Dendritic cell treated with granulocyte-macrophage colony-stimulating factor and Interleukin-4, amounts not matched to agents 40 ng/mL and 50 ng/mL, for 4 days (primary cell): Measurements from ENCODE around the gene SBF1.
A peak's percentile ranks its signal among the peaks of the same experiment; 100 is the strongest.

Experiments
- H3K27ac Mint-ChIP-seq: one replicate; pipeline ENCODE4 v1.8.0; 2022; ENCODE audit warnings: mild to moderate bottlenecking, mixed read lengths
- H3K27me3 Mint-ChIP-seq: one replicate; pipeline ENCODE4 v1.8.0; 2022; ENCODE audit warnings: mild to moderate bottlenecking, mixed read lengths
- H3K36me3 Mint-ChIP-seq: one replicate; pipeline ENCODE4 v1.8.0; 2022; ENCODE audit warnings: low read depth, mixed read lengths
- H3K4me1 Mint-ChIP-seq: one replicate; pipeline ENCODE4 v1.8.0; 2022; ENCODE audit warnings: low read depth, mixed read lengths
- H3K4me3 Mint-ChIP-seq: one replicate; pipeline ENCODE4 v1.8.0; 2022; ENCODE audit warnings: mild to moderate bottlenecking, moderate library complexity, mixed read lengths
- H3K9me3 Mint-ChIP-seq: one replicate; pipeline ENCODE4 v1.8.0; 2022; ENCODE audit warnings: mixed read lengths
- intact Hi-C: fragments of 100-400 bp; cut with micrococcal nuclease; formaldehyde crosslinking; loops from one replicate; pipeline ENCODE4 v1.15.0; 2022

Gene SBF1

DNA sequence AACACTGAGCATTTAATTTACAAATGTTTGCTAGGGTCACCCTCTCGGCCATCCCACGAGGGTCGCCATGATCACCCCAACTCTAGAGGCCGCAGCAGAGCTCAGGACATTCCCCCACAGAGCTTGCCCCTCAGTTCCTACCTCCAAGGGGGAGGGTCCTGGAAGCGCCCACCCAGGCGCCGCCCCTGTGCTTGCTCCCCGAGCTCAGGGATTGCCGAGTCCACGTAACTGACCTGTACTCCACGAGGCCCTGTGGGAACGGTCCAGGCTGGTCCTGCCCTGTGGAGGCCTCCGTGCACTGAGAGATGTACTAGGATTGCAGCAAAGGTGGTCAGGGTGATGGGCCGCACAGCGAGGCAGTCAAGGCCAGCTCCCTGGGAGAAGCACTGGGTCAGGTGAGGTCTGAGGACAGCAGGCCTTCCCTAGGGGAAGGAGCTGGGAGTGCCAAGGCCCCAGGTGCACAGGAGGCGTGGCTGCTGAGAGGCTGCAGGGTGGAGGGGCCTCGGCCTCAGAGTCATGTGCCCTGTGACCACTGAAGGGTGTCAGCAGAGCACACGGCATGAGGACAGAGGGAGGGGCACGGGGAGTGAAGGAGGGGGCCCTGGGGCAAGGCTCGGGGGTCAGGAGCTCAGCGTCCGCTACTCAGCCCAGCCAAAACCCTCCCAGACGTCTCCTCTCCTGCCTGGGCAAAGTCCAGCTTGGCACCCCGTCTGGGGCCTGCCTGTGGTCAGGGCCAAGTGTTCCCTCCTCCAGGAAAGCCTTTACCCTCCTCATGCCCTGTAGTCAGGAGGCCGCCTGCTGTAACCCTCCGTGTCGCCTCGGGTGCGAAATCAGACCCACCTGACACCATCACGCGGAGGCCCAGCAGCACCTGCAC, 9.4 kb upstream of the SBF1 start:
- H3K4me3 Mint-ChIP-seq, result no peak overlapping the region
- intact Hi-C loops, result no loop called here
- no peaks in the 10 kb centered on the region for H3K9me3 Mint-ChIP-seq
- no peak overlapping the region for H3K27ac Mint-ChIP-seq
- peaks cover 9% of the 10 kb centered on the region for H3K4me1 Mint-ChIP-seq
- no peaks in the 10 kb centered on the region for H3K36me3 Mint-ChIP-seq
- peaks cover 77% of the 10 kb centered on the region for H3K27me3 Mint-ChIP-seq

DNA sequence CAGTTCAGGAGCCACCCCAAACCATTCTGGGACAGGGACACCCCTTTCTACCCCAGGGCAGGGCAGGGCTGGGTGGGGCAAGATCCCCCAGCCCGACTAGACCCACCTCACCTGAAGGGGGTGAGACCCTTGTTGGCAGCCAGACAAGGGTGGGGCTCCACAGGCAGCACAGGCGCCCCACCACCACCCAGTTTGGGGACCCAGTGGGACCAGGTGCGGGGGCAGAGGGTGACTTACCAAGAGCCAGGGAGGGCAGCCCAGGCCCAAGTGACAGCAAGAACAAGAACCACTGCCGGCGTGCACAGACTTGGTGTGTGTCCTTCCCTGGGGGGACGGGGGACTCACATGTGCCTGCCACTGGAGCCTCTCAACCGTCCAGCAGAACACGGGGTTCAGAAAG, 8.7 kb upstream of the SBF1 start:
- no peaks in the 10 kb centered on the region for H3K36me3 Mint-ChIP-seq
- no peaks in the 10 kb centered on the region for H3K9me3 Mint-ChIP-seq
- no peak overlapping the region for H3K27ac Mint-ChIP-seq
- intact Hi-C loops, result no loop called here
- H3K4me1 Mint-ChIP-seq, result peaks cover 9% of the 10 kb centered on the region
- peaks cover 81% of the 10 kb centered on the region for H3K27me3 Mint-ChIP-seq
- H3K4me3 Mint-ChIP-seq, result no peak overlapping the region

DNA sequence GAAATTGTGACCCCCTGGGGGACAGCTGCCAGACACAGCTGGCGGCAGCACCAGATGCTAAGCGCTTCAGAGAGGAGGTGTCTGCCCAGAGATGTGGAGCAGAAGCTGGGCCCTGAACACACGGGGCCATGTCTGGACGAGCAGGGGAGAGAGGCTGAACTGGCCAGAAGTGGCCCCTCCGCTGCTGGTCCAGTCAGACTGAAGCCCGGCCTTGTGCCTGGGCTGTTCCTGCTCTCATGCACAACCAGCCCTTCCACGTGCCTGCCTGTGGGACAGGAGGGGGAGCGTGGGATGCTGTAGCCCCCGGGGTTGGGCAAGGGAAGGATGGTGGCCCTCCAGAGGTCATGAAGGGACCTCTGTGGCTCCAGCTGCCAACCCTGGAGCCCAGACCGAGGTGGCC, 8.3 kb upstream of the SBF1 start:
- no peak overlapping the region for H3K27ac Mint-ChIP-seq
- H3K9me3 Mint-ChIP-seq, result no peaks in the 10 kb centered on the region
- no peaks in the 10 kb centered on the region for H3K36me3 Mint-ChIP-seq
- H3K4me1 Mint-ChIP-seq, result peaks cover 9% of the 10 kb centered on the region
- peaks cover 83% of the 10 kb centered on the region for H3K27me3 Mint-ChIP-seq
- intact Hi-C loops, result no loop called here
- no peak overlapping the region for H3K4me3 Mint-ChIP-seq

DNA sequence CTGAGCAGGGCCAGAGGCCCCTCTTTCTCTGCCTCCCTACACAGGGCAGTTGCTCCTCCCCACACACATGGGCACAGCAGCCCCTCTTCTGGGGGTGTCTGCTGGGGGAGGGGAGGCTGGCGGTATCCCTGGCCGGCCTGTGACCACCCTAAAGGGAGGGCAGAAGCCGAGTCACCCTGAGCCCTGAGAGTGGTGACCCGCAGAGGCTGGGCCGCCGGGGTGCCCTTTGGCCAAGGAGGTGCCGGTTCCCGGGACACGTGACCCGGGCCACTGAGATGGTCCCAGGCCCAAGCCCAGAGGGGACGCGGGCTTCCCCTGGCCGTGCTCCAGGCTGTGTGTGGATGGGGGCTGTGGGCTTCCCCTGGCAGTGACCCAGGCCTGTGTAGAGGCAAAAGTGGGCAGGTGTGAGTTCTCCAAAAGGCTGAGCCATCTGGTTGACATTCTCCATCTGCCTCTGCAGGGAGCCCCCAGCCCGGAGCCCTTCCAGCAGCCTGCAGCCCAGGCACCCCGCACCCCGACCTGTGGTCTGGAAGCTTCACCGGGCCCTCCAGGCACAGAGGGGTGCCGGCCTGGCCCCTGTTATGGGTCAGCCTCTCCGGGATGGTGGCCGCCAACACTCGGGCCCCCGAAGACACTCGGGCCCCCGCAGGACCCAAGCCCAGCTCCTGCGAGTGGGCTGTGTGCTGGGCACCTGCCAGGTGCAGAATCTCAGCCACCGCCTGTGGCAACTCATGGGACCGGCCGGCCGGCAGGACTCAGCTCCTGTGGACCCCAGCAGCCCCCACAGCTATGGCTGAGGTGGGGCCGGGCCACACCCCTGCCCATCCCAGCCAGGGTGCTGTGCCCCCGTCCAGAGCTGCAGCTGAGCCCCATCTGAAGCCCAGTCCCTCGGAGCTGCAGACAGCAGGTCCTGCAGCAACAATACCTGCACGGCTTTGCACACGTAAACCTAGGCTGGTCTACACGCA, 7.6 kb upstream of the SBF1 start:
- H3K4me1 Mint-ChIP-seq, result peaks cover 9% of the 10 kb centered on the region
- intact Hi-C loops, result no loop called here
- H3K27me3 Mint-ChIP-seq, result peaks cover 81% of the 10 kb centered on the region
- peak overlapping the region; percentile 60 for H3K4me3 Mint-ChIP-seq
- H3K27ac Mint-ChIP-seq, result no peak overlapping the region
- H3K36me3 Mint-ChIP-seq, result no peaks in the 10 kb centered on the region
- H3K9me3 Mint-ChIP-seq, result no peaks in the 10 kb centered on the region

DNA sequence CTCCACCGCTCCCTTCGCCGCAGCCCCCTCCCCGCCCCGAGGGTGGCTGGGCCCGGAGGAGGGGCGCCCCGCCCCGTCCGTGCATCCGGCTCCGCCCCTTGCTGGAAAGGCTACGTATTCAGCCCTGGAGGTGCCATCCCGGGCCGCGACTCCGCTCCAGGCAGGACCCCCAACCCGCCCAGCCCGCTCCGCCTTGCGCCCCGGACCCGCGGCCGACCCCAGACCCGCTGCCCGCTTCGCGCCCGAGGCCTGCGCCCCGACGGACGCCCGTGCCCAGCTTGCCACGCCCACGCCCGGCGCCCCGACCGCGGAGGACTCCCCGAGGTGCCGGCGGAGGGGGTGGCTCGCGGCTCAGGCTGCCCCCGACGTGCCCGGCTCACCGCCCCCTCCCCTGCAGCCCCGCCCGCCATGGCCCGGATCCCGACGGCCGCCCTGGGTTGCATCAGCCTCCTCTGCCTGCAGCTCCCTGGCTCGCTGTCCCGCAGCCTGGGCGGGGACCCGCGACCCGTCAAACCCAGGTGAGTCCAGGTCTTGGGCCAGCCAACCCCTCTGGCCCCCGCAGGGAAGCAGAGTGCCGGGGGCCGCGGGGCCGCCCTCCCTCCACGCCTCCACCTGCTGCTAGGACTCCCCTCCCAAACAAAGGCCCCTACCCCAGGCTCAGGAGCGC, 6.7 kb upstream of the SBF1 start, which contains the start of gene ADM2:
Gene ADM2, plus strand, starts transcription at position 104 of the 667 bp plus-strand sequence. Its CDS starts 305 bp downstream, at position 409.
- H3K4me1 Mint-ChIP-seq, result peaks cover 9% of the 10 kb centered on the region
- intact Hi-C loops, result no loop called here
- no peak within 1 kb of the TSS for H3K27ac Mint-ChIP-seq
- H3K36me3 Mint-ChIP-seq, result no peaks in the 10 kb centered on the region
- peak within 1 kb of the TSS; percentile 60 for H3K4me3 Mint-ChIP-seq
- no peaks in the 10 kb centered on the region for H3K9me3 Mint-ChIP-seq
- H3K27me3 Mint-ChIP-seq, result peaks cover 81% of the 10 kb centered on the region

DNA sequence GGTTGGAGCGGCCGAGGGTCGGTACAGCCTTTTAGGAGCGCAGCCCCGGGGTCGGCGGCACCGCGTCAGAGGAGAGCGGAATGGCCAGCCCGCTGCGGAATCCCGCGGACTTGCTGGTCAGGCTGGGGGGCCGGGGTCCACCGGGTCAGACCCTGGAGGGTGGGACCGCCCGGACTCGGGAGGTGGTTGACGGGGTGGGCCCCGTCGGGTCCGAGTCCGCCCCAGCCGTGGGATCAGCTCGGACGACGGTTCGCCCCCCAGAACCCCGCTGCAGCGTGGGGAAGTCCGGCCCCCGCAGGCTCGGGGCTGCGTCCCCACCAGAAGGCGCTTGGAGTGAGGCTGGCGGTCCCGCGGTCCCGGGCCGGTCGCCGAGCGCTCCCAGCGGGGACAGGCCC, 6.2 kb upstream of the SBF1 start:
- Mint-ChIP-seq H3K4me3 (peak overlapping the region; percentile 37), H3K36me3 (no peaks in the 10 kb centered on the region), H3K4me1 (peaks cover 9% of the 10 kb centered on the region), H3K9me3 (no peaks in the 10 kb centered on the region), H3K27ac (no peak overlapping the region), H3K27me3 (peaks cover 80% of the 10 kb centered on the region)
- intact Hi-C loops, result no loop called here

DNA sequence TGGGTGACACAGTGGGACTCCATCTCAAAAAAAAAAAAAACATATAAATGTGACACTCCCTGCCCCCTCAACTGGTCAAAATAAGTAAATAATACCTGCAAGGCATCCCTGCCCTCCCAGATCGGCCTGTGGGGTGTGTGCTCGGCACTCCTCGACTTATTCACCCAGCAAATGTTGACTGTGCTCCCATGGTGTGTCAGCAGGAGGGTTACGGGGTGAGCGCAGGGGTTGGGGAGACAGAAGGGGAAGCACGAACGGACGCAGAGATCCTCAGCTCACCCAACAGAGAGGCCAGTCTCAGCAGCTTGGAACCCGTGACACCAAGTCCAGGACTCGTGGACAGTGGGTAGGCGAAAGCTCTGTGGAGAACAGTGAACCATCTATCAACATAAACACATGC, 4.9 kb upstream of the SBF1 start:
- H3K27ac Mint-ChIP-seq, result peak overlapping the region; percentile 39
- H3K9me3 Mint-ChIP-seq, result no peaks in the 10 kb centered on the region
- no peaks in the 10 kb centered on the region for H3K36me3 Mint-ChIP-seq
- no peak overlapping the region for H3K4me3 Mint-ChIP-seq
- intact Hi-C loops, result loop anchor here (10.0 kb wide), 1 partner anchor 115 kb away; no protein-coding TSS in a partner anchor
- H3K27me3 Mint-ChIP-seq, result peaks cover 72% of the 10 kb centered on the region
- peaks cover 16% of the 10 kb centered on the region for H3K4me1 Mint-ChIP-seq

DNA sequence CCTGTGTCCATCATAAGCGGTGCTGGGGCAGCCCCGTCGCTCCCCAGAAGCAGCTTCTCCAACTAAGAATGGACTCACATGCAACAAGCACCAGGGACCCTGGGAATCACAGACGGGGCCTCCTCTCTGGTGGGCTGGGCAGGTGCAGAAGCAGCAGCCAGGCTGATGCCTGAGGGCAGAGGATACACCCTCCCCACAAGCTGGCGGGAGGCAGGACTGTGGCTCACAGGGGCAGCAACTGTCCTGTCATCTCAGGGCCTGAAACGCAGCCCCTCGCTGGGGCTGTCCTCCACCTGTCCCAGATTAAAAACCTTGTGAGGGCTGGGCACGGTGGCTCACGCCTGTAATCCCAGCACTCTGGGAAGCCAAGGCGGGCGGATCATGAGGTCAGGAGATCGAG, 3.1 kb upstream of the SBF1 start:
- peaks cover 6% of the 10 kb centered on the region for H3K36me3 Mint-ChIP-seq
- H3K4me1 Mint-ChIP-seq, result peaks cover 30% of the 10 kb centered on the region
- peaks cover 56% of the 10 kb centered on the region for H3K27me3 Mint-ChIP-seq
- H3K4me3 Mint-ChIP-seq, result no peak overlapping the region
- no peak overlapping the region for H3K27ac Mint-ChIP-seq
- intact Hi-C loops, result loop anchor here (10.0 kb wide), 1 partner anchor 113 kb away; no protein-coding TSS in a partner anchor
- no peaks in the 10 kb centered on the region for H3K9me3 Mint-ChIP-seq

DNA sequence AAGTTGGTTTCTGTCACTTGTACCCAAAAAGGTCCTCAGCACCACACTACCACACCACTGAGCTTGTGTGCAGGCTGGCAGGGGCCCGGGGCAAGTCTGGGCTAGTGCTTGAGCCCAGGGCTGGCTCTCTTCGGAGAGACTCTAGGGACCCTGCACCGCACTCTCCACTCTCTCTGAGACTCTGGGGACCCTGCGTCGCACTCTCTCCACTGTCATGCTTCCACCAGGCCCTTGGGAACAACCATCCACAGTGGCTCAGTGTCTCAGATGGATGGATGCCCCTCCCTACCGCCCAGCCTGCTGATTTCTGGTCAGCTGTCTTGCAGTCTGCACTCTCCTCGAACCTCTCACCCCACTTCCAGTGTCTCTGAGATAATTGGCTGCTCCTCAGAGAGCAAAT, 2.0 kb upstream of the SBF1 start:
- no peak overlapping the region for H3K4me3 Mint-ChIP-seq
- no peak overlapping the region for H3K27ac Mint-ChIP-seq
- H3K27me3 Mint-ChIP-seq, result peaks cover 47% of the 10 kb centered on the region
- H3K36me3 Mint-ChIP-seq, result peaks cover 15% of the 10 kb centered on the region
- H3K4me1 Mint-ChIP-seq, result peaks cover 41% of the 10 kb centered on the region
- intact Hi-C loops, result loop anchor here (10.0 kb wide), 1 partner anchor 112 kb away; no protein-coding TSS in a partner anchor
- H3K9me3 Mint-ChIP-seq, result no peaks in the 10 kb centered on the region

DNA sequence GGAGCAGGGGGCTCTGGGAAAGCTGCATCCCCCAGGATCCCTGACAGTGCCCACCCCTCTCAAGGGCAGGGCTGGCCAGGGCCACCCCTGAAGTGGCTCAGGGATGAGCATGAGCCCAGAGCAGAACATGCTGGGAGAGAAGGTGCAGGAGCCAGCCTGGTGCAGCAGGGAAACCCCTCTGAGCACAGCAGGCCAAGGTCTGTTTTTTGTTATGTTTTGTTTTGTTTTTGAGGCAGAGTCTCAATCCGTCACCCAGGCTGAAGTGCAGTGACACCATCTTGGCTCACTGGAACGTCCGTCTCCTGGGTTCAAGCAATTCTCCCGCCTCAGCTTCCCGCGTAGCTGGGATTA, 792 bp upstream of the SBF1 start:
- Mint-ChIP-seq H3K4me3 (peak overlapping the region; percentile 82), H3K9me3 (no peaks in the 10 kb centered on the region), H3K4me1 (peaks cover 53% of the 10 kb centered on the region), H3K27me3 (peaks cover 42% of the 10 kb centered on the region), H3K36me3 (peaks cover 15% of the 10 kb centered on the region), H3K27ac (peak overlapping the region; percentile 71)
- intact Hi-C loops, result loop anchor here (10.0 kb wide), 1 partner anchor 111 kb away; no protein-coding TSS in a partner anchor

DNA sequence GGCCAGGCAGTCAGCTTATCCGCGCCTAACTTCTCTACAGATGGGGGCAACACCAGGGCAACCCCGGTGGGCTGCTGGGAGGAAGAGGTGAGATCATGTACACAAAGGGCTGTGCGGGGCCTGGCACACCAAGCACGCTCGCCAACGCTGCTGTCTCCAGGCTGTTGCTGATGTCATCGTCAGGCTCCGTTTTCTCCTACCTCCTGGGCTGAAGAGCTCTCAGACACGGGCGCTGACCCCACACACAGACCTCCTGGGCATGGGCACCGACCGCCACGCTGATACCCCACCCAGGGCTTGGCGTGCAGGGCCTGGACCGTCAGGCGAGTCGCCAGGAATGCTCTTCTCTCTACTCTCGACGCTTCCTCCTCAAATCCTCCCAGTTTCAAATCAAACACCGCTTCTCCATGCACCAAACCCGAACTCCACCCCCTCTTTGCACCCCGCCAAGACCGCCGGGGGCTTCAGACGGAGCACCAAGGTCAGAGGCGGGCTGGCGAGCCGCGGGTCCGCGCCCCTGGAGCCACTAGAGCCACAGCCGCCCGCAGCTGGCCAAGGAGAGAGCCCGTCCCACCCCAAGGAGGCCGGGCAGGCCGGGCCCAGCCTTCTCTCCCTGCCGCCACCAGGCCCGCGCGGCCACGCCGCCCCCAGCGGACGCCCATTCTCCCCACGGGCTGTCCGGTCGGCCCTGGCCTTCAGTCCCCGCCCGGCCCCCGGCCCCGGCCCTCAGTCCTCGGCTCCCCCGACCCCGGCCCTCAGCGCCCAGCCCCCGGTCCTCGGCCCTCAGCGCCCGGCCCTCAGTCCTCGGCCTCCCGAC, 772 bp downstream of the SBF1 start:
- Mint-ChIP-seq H3K4me1 (peaks cover 57% of the 10 kb centered on the region), H3K4me3 (peak overlapping the region; percentile 90), H3K27ac (peak overlapping the region; percentile 68), H3K9me3 (no peaks in the 10 kb centered on the region), H3K27me3 (peaks cover 27% of the 10 kb centered on the region), H3K36me3 (peaks cover 15% of the 10 kb centered on the region)
- intact Hi-C loops, result loop anchor here (10.0 kb wide), 1 partner anchor 109 kb away; no protein-coding TSS in a partner anchor

DNA sequence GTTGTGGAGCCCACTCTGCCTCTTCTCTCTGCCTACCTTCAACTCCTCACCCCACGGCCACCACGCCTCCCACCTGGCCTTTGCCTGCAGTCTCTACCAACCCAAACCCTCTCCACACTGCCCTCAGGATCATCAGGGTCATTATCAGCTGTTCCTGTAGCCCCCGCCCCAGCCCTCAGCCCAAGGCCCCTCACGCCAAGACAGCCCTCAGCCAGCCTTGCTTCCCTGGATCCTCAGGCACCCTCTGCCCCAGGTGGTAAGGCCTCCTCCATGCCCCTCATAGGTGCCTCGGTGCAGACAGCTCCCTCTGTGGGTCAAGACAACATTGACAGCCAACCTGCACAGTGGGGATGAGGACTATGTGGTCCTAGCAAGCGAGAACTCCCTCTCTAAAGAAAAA, 1.7 kb downstream of the SBF1 start:
- peaks cover 18% of the 10 kb centered on the region for H3K27me3 Mint-ChIP-seq
- no peaks in the 10 kb centered on the region for H3K9me3 Mint-ChIP-seq
- intact Hi-C loops, result loop anchor here (10.0 kb wide), 1 partner anchor 108 kb away; no protein-coding TSS in a partner anchor
- H3K4me1 Mint-ChIP-seq, result peaks cover 60% of the 10 kb centered on the region
- peaks cover 22% of the 10 kb centered on the region for H3K36me3 Mint-ChIP-seq
- peak overlapping the region; percentile 68 for H3K27ac Mint-ChIP-seq
- peak overlapping the region; percentile 60 for H3K4me3 Mint-ChIP-seq

DNA sequence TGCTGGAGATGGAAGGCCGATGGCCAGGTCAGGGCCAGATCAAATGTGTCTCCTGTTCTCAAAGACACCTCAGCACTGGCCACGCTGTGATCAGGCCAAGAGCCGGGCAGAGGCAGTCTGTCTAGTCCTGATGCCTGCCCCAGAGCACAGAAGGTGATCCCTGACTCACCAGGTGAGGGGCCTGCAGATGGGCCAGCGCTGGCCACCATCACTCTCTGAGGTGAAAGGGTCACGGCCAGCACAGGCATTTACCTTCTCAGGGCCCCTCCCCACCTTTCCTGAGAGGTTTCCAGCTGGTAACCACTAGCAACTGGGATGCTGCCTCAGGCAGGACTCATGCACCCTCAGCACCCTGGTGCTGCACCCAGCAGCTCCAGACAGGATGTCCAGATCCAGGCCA, 2.9 kb downstream of the SBF1 start:
- Mint-ChIP-seq H3K27me3 (peaks cover 9% of the 10 kb centered on the region), H3K4me1 (peaks cover 60% of the 10 kb centered on the region), H3K27ac (no peak overlapping the region), H3K4me3 (no peak overlapping the region), H3K36me3 (peaks cover 34% of the 10 kb centered on the region), H3K9me3 (no peaks in the 10 kb centered on the region)
- intact Hi-C loops, result loop anchor here (10.0 kb wide), 1 partner anchor 107 kb away; no protein-coding TSS in a partner anchor
